Memory B cell (primary cell): ENCODE measurements around the gene CAND2.

Source experiments
- ATAC-seq: fragments of 150-1000 bp; cut with Tn5 transposase; 2 replicates; pipeline ENCODE4 v1.10.0; 2021; ENCODE audit warnings: low read depth, mild to moderate bottlenecking, moderate library complexity
- DNase-seq, 2 donors: peaks; one replicate each; pipeline ENCODE4 v3.0.0; 2022; ENCODE audit warnings: low spot score in 2 of 2
- H3K27ac Mint-ChIP-seq: one replicate; pipeline ENCODE4 v1.8.0; 2022; ENCODE audit warnings: mild to moderate bottlenecking, moderate library complexity, mixed read lengths
- H3K27me3 Mint-ChIP-seq: one replicate; pipeline ENCODE4 v1.8.0; 2022; ENCODE audit warnings: mixed read lengths
- H3K36me3 Mint-ChIP-seq: one replicate; pipeline ENCODE4 v1.8.0; 2022; ENCODE audit warnings: mild to moderate bottlenecking, mixed read lengths
- H3K4me1 Mint-ChIP-seq: one replicate; pipeline ENCODE4 v1.8.0; 2022; ENCODE audit warnings: mixed read lengths
- H3K4me3 Mint-ChIP-seq: one replicate; pipeline ENCODE4 v1.8.0; 2022; ENCODE audit warnings: mild to moderate bottlenecking, moderate library complexity, mixed read lengths
- H3K9me3 Mint-ChIP-seq: one replicate; pipeline ENCODE4 v1.8.0; 2022; ENCODE audit warnings: mixed read lengths

The CAND2 gene

GRCh38 chr3:12796171-12797123, at the start of gene CAND2:
CAND2 (plus strand) TSS chr3:12796680; CDS start chr3:12796721, 41 bp downstream.
- peaks cover 3% of the 10 kb centered on the region for H3K27me3 Mint-ChIP-seq
- H3K36me3 Mint-ChIP-seq, result no peaks in the 10 kb centered on the region
- peak within 1 kb of the TSS; percentile 90 for H3K4me3 Mint-ChIP-seq
- H3K9me3 Mint-ChIP-seq, result no peaks in the 10 kb centered on the region
- H3K27ac Mint-ChIP-seq, result peak within 1 kb of the TSS; percentile 26
- peaks cover 20% of the 10 kb centered on the region for H3K4me1 Mint-ChIP-seq
- peak; percentile 83 for ATAC-seq
- DNase-seq, result peak; percentile 32 to 38

- H3K9me3 Mint-ChIP-seq, result no peaks in the 10 kb centered on the region
- ATAC-seq, result no peak
These were observed 48.0 kb upstream of the CAND2 start for GRCh38 chr3:12748477-12748876.

DNA sequence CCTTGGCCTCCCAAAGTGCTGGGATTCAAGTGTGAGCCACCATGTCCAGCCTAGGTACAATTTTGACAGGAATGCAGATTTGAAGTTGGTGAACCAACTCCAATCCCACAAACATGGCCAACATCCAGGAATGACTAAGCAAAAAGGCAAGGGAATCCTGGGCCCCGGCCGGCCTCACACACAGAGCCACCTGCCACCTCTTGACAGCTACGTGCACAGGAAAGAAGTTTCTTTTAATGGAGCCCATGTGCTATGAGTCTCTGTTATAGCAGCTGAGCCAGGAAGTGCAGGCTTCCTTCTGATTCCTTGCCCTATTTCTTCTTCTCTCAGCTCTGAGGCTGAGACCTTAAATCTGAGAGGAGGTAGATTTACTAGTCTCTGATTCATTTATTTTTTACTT, 46.3 kb upstream of the CAND2 start:
- Mint-ChIP-seq H3K36me3 (no peaks in the 10 kb centered on the region), H3K27me3 (no peaks in the 10 kb centered on the region), H3K4me1 (peaks cover 28% of the 10 kb centered on the region), H3K4me3 (peak overlapping the region; percentile 21), H3K27ac (no peak overlapping the region), H3K9me3 (no peaks in the 10 kb centered on the region)
- no peak for ATAC-seq
- DNase-seq, result no peak

More at GRCh38 chr3:12748477-12748876, 48.0 kb upstream of the CAND2 start:
- no peaks in the 10 kb centered on the region for H3K36me3 Mint-ChIP-seq
- H3K4me1 Mint-ChIP-seq, result peaks cover 28% of the 10 kb centered on the region
- no peak overlapping the region for H3K27ac Mint-ChIP-seq
- DNase-seq, result no peak
- H3K27me3 Mint-ChIP-seq, result peaks cover 2% of the 10 kb centered on the region
- peak overlapping the region; percentile 15 for H3K4me3 Mint-ChIP-seq

DNA sequence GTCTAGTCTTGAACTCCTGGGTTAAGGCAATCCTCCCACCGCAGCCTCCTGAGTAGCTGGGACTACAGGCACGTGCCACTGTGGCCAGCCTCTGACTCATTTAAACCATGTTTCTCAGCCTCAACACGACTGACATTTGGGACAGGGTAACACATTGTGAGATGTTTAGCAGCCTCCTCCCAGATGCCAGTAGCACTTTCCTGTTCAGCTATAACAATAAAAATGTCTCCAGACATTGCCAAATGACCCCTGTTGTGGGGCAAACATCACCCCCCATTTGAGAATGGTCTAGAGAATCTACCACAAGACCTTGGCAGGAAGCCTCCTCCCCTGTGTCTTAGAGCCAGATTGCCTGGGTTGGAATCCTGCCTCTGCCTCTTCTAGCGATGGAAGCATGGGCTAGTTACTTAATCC, 45.8 kb upstream of the CAND2 start:
- H3K4me3 Mint-ChIP-seq, result no peak overlapping the region
- H3K27me3 Mint-ChIP-seq, result no peaks in the 10 kb centered on the region
- peaks cover 28% of the 10 kb centered on the region for H3K4me1 Mint-ChIP-seq
- ATAC-seq (no peak), DNase-seq (no peak)
- H3K9me3 Mint-ChIP-seq, result no peaks in the 10 kb centered on the region
- H3K36me3 Mint-ChIP-seq, result no peaks in the 10 kb centered on the region
- no peak overlapping the region for H3K27ac Mint-ChIP-seq

GRCh38 chr3:12751571-12751970, 44.9 kb upstream of the CAND2 start:
- H3K4me1 Mint-ChIP-seq, result peaks cover 28% of the 10 kb centered on the region
- H3K36me3 Mint-ChIP-seq, result no peaks in the 10 kb centered on the region
- H3K27me3 Mint-ChIP-seq, result peaks cover under 1% of the 10 kb centered on the region
- ATAC-seq (no peak), DNase-seq (no peak)
- H3K9me3 Mint-ChIP-seq, result no peaks in the 10 kb centered on the region
- H3K4me3 Mint-ChIP-seq, result no peak overlapping the region
- H3K27ac Mint-ChIP-seq, result no peak overlapping the region

- Mint-ChIP-seq H3K36me3 (no peaks in the 10 kb centered on the region), H3K27ac (no peak overlapping the region), H3K4me3 (no peak overlapping the region), H3K27me3 (peaks cover 3% of the 10 kb centered on the region), H3K9me3 (no peaks in the 10 kb centered on the region), H3K4me1 (peaks cover 31% of the 10 kb centered on the region)
- ATAC-seq (no peak), DNase-seq (no peak)
These were observed 44.4 kb upstream of the CAND2 start for GRCh38 chr3:12752102-12752501.

DNA sequence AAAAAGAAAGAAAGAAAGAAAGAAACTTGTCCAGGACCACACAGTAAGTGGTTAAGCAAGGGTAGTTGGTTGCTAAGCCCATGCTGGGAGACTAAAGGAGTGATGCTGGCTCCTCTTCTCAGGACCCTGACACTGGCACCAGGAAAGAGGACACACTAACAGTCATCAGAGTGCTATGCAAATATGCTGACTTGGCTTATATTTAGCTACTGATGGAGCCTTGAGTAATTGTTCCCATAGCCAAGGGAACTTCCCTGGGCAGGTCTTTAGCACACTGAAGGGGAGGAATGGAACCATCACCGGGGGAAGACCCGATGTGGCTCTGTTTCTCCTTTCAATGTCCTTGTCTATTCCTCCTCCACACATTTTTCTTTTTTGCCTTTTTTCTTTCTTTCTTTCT, 43.7 kb upstream of the CAND2 start:
- peaks cover 3% of the 10 kb centered on the region for H3K27me3 Mint-ChIP-seq
- no peak overlapping the region for H3K27ac Mint-ChIP-seq
- peaks cover 31% of the 10 kb centered on the region for H3K4me1 Mint-ChIP-seq
- DNase-seq, result no peak
- no peak overlapping the region for H3K4me3 Mint-ChIP-seq
- no peaks in the 10 kb centered on the region for H3K9me3 Mint-ChIP-seq
- no peak for ATAC-seq
- H3K36me3 Mint-ChIP-seq, result no peaks in the 10 kb centered on the region

GRCh38 chr3:12753275-12754028, 43.0 kb upstream of the CAND2 start:
- peaks cover 3% of the 10 kb centered on the region for H3K27me3 Mint-ChIP-seq
- DNase-seq, result no peak
- no peaks in the 10 kb centered on the region for H3K9me3 Mint-ChIP-seq
- no peak for ATAC-seq
- no peak overlapping the region for H3K4me3 Mint-ChIP-seq
- no peaks in the 10 kb centered on the region for H3K36me3 Mint-ChIP-seq
- H3K27ac Mint-ChIP-seq, result no peak overlapping the region
- peaks cover 29% of the 10 kb centered on the region for H3K4me1 Mint-ChIP-seq

DNA sequence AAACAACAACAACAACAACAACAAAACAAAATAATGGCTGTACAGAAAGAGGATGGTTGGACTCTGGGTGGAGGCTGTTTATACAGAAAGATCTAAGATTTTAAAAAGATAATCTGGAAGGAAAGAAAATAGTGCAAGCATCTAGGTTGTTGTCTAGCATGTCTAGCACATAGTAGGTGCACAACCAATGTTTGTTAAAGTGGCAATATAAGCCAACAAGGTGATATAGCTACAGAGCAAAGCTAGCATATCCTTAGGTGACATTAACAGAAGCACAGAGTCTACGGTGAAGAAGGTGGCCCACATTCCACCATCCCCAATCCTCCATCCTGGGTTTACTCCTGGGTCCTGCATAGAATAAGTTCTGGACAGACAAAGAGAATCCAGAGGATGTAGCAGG, 42.2 kb upstream of the CAND2 start:
- ATAC-seq, result no peak
- peaks cover 3% of the 10 kb centered on the region for H3K27me3 Mint-ChIP-seq
- H3K4me1 Mint-ChIP-seq, result peaks cover 24% of the 10 kb centered on the region

GRCh38 chr3:12755754-12756153, 40.7 kb upstream of the CAND2 start:
- Mint-ChIP-seq H3K4me3 (no peak overlapping the region), H3K27me3 (peaks cover 7% of the 10 kb centered on the region), H3K36me3 (no peaks in the 10 kb centered on the region), H3K27ac (no peak overlapping the region), H3K4me1 (peaks cover 13% of the 10 kb centered on the region), H3K9me3 (no peaks in the 10 kb centered on the region)
- no peak for ATAC-seq
- no peak for DNase-seq

More for the DNA sequence above, 42.2 kb upstream of the CAND2 start:
- H3K4me3 Mint-ChIP-seq, result no peak overlapping the region
- no peaks in the 10 kb centered on the region for H3K9me3 Mint-ChIP-seq
- H3K27ac Mint-ChIP-seq, result no peak overlapping the region
- DNase-seq, result no peak
- H3K36me3 Mint-ChIP-seq, result no peaks in the 10 kb centered on the region

DNA sequence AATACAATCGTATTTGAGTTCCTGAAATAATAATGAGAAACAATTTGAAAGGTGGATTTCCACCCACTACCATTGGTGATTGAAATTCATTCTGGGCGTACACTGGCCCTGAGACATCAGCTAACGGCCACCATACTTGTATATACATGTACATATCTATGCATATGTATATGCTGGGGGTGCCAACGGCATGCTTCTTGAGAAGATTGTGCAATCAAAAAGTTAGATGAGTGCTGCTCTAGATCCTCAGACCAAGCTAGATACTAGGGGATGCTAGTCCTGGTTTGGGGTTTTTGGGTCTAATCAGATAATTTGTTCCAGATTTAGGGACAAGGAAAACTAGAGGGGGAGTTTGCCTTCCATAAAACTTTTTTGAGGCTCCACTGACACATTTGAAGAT, 40.3 kb upstream of the CAND2 start:
- DNase-seq, result no peak
- Mint-ChIP-seq H3K4me1 (peaks cover 11% of the 10 kb centered on the region), H3K27ac (no peak overlapping the region), H3K36me3 (no peaks in the 10 kb centered on the region), H3K9me3 (no peaks in the 10 kb centered on the region), H3K27me3 (peaks cover 9% of the 10 kb centered on the region), H3K4me3 (no peak overlapping the region)
- ATAC-seq, result no peak

- Mint-ChIP-seq H3K9me3 (no peaks in the 10 kb centered on the region), H3K27ac (no peak overlapping the region), H3K4me1 (peaks cover 11% of the 10 kb centered on the region), H3K27me3 (peaks cover 9% of the 10 kb centered on the region), H3K4me3 (no peak overlapping the region), H3K36me3 (no peaks in the 10 kb centered on the region)
- ATAC-seq (no peak), DNase-seq (no peak)
These were observed 39.8 kb upstream of the CAND2 start for GRCh38 chr3:12756635-12757034.

- Mint-ChIP-seq H3K36me3 (no peaks in the 10 kb centered on the region), H3K27ac (no peak overlapping the region), H3K4me1 (peaks cover 5% of the 10 kb centered on the region), H3K27me3 (peaks cover 9% of the 10 kb centered on the region), H3K9me3 (no peaks in the 10 kb centered on the region), H3K4me3 (no peak overlapping the region)
- ATAC-seq (peak; percentile 39), DNase-seq (no peak)
These were observed 38.3 kb upstream of the CAND2 start for GRCh38 chr3:12758025-12758781.
